Retinal pigment epithelial cell (primary cell): ENCODE results near the gene CRIP3.

ENCODE experiments used
- DNase-seq: peaks from one replicate; pipeline ENCODE4 v3.0.0-alpha.2; 2010; ENCODE audit warnings: low read depth
- H3K4me3 ChIP-seq: 2 replicates; pipeline ENCODE4 v1.5.1; 2011; ENCODE audit warnings: mild to moderate bottlenecking, low read length, control low read depth, moderate library complexity
- CTCF ChIP-seq: conservative IDR thresholded peaks from 2 replicates; pipeline ENCODE4 v1.5.1; 2011; ENCODE audit warnings: low read depth, low read length, control low read depth, inconsistent platforms

The CRIP3 gene

GRCh38 chr6:43299338-43300293, 9.0 kb downstream of the CRIP3 start:
- no peak for TF ChIP-seq CTCF
- no peak overlapping the region for H3K4me3 ChIP-seq
- no peak for DNase-seq

GRCh38 chr6:43298565-43299337, 9.9 kb downstream of the CRIP3 start:
- TF ChIP-seq CTCF: no peak
- no peak for DNase-seq
- H3K4me3 ChIP-seq: no peak overlapping the region

- H3K4me3 ChIP-seq: no peak within 1 kb of the TSS
- no peak for DNase-seq
- TF ChIP-seq CTCF: no peak
Observed at GRCh38 chr6:43297644-43298564, 10.7 kb downstream of the CRIP3 start, which contains the start of gene SLC22A7. SLC22A7 (plus strand) TSS chr6:43298260; CDS start chr6:43298359, 99 bp downstream.

GRCh38 chr6:43296780-43297497, 11.7 kb downstream of the CRIP3 start:
- no peak for TF ChIP-seq CTCF
- no peak overlapping the region for H3K4me3 ChIP-seq
- no peak for DNase-seq

GRCh38 chr6:43295456-43295855, 13.2 kb downstream of the CRIP3 start:
- DNase-seq: no peak
- TF ChIP-seq CTCF: no peak
- H3K4me3 ChIP-seq: no peak overlapping the region

GRCh38 chr6:43294536-43294935, 14.1 kb downstream of the CRIP3 start:
- no peak overlapping the region for H3K4me3 ChIP-seq
- no peak for DNase-seq
- TF ChIP-seq CTCF: no peak
